IMR-90 (cell line): Measurements from ENCODE around the gene HMGCLL1. TPM values are rescaled to one million over a fixed set of nuclear protein-coding genes. Genes with fewer than 3 reads are reported as not detected.

ENCODE experiments used
- ATAC-seq: fragments of 200-7000 bp; cut with Tn5 transposase; 2 replicates; pipeline ENCODE4 v1.9.1; 2020; ENCODE audit warnings: low read depth, mild to moderate bottlenecking, moderate library complexity
- BruUV-seq: library from RNA; stranded (reverse); fragments of 400-500 nt; replicated peaks from 2 replicates; lab custom pipeline; 2021; lab: Mats Ljungman, UMichigan
- CTCF ChIA-PET: fragments of 300-600 bp; formaldehyde crosslinking; extraction: SDS; loops from one replicate; lab custom pipeline; 2021; ENCODE audit warnings: antibody characterized with exemption; lab: Yijun Ruan, JAX
- POLR2A ChIA-PET: fragments of 300-600 bp; sonication (Branson Sonifier 250); formaldehyde crosslinking; loops from one replicate; lab custom pipeline; 2022; ENCODE audit warnings: antibody characterized with exemption; ENCODE audit not compliant: unreplicated experiment; lab: Charles Lee
- DNase-seq: peaks from one replicate; pipeline ENCODE4 v3.0.0; 2013
- H2AFZ ChIP-seq: replicated peaks from 2 replicates; pipeline ENCODE3; 2013; ENCODE audit warnings: low read length, mild to moderate bottlenecking; ENCODE audit not compliant: poor library complexity
- H2AK5ac ChIP-seq: 2 replicates; pipeline ENCODE4 v1.6.1; 2013; ENCODE audit warnings: low read depth, low read length, inconsistent platforms
- H2AK9ac ChIP-seq: replicated peaks from 2 replicates; pipeline ENCODE3; 2013; ENCODE audit warnings: mild to moderate bottlenecking, low read depth, low read length, moderate library complexity; ENCODE audit not compliant: poor library complexity
- H2BK120ac ChIP-seq: 2 replicates; pipeline ENCODE4 v1.6.1; 2013; ENCODE audit warnings: low read depth, low read length, inconsistent platforms
- H2BK15ac ChIP-seq: 3 replicates; pipeline ENCODE4 v1.6.1; 2013; ENCODE audit warnings: low read depth, low read length, inconsistent platforms
- H2BK20ac ChIP-seq: 2 replicates; pipeline ENCODE4 v1.6.1; 2013; ENCODE audit warnings: low read depth, mild to moderate bottlenecking, inconsistent platforms, low read length, moderate library complexity
- H2BK5ac ChIP-seq: 2 replicates; pipeline ENCODE4 v1.6.1; 2013; ENCODE audit warnings: mild to moderate bottlenecking, low read depth, low read length, inconsistent platforms; ENCODE audit not compliant: poor library complexity, severe bottlenecking
- H3K14ac ChIP-seq: replicated peaks from 2 replicates; pipeline ENCODE4 v1.6.1; 2013; ENCODE audit warnings: low read depth, low read length, inconsistent platforms
- H3K18ac ChIP-seq: 2 replicates; pipeline ENCODE4 v1.6.1; 2013; ENCODE audit warnings: low read depth, low read length, control low read depth
- H3K23ac ChIP-seq: 2 replicates; pipeline ENCODE4 v1.6.1; 2013; ENCODE audit warnings: low read depth, low read length, inconsistent platforms
- H3K27ac ChIP-seq: 2 replicates; pipeline ENCODE4 v1.5.1; 2013; ENCODE audit warnings: mild to moderate bottlenecking, control low read depth, low read length; ENCODE audit not compliant: insufficient read depth
- H3K27me3 ChIP-seq: 2 replicates; pipeline ENCODE4 v1.6.1; 2013; ENCODE audit warnings: low read length; ENCODE audit not compliant: control insufficient read depth, insufficient read depth
- H3K36me3 ChIP-seq: 2 replicates; pipeline ENCODE4 v1.6.1; 2013; ENCODE audit warnings: low read length, mixed read lengths; ENCODE audit not compliant: control insufficient read depth, insufficient read depth
- H3K4ac ChIP-seq: 2 replicates; pipeline ENCODE4 v1.6.1; 2013; ENCODE audit warnings: low read depth, low read length, inconsistent platforms
- H3K4me1 ChIP-seq: 2 replicates; pipeline ENCODE4 v1.6.1; 2013; ENCODE audit warnings: low read length, mixed read lengths; ENCODE audit not compliant: control insufficient read depth, insufficient read depth
- H3K4me2 ChIP-seq: 2 replicates; pipeline ENCODE4 v1.6.1; 2013; ENCODE audit warnings: low read depth, mild to moderate bottlenecking, control low read depth, low read length, moderate library complexity
- H3K4me3 ChIP-seq: 2 replicates; pipeline ENCODE4 v1.5.1; 2013; ENCODE audit warnings: low read depth, mild to moderate bottlenecking, control low read depth, low read length, moderate library complexity; ENCODE audit not compliant: insufficient read depth
- H3K56ac ChIP-seq: 2 replicates; pipeline ENCODE4 v1.6.1; 2013; ENCODE audit warnings: low read length, inconsistent platforms; ENCODE audit not compliant: insufficient read depth; ENCODE audit errors: extremely low read depth
- H3K79me1 ChIP-seq, 2 experiments: 2 replicates each; pipeline ENCODE4 v1.6.1; 2013; ENCODE audit warnings: low read length in 2 of 2, inconsistent platforms in 1 of 2, low read depth in 1 of 2
- H3K9ac ChIP-seq: 2 replicates; pipeline ENCODE4 v1.6.1; 2013; ENCODE audit warnings: low read depth, low read length, control low read depth
- H3K9me1 ChIP-seq: 2 replicates; pipeline ENCODE4 v1.6.1; 2013; ENCODE audit warnings: low read length, inconsistent platforms; ENCODE audit not compliant: insufficient read depth
- H3K9me3 ChIP-seq: 2 replicates; pipeline ENCODE4 v1.6.1; 2013; ENCODE audit warnings: low read length; ENCODE audit not compliant: control insufficient read depth, insufficient read depth
- H4K20me1 ChIP-seq: 2 replicates; pipeline ENCODE4 v1.6.1; 2013; ENCODE audit warnings: low read length, inconsistent platforms; ENCODE audit not compliant: insufficient read depth
- H4K5ac ChIP-seq: 2 replicates; pipeline ENCODE4 v1.6.1; 2013; ENCODE audit warnings: mild to moderate bottlenecking, low read depth, low read length, control low read depth
- H4K8ac ChIP-seq, 2 experiments: 2 replicates each; pipeline ENCODE4 v1.6.1; 2013; ENCODE audit warnings: low read depth in 2 of 2, low read length in 2 of 2, control low read depth in 1 of 2, inconsistent platforms in 1 of 2
- H4K91ac ChIP-seq: 2 replicates; pipeline ENCODE4 v1.6.1; 2013; ENCODE audit warnings: low read depth, low read length, inconsistent platforms; ENCODE audit not compliant: insufficient read depth
- BHLHE40 ChIP-seq: fragments of 150-350 bp; IDR thresholded peaks from 2 replicates; pipeline ENCODE4 v1.6.1; 2016; ENCODE audit warnings: mild to moderate bottlenecking, low read depth, low read length
- CTCF ChIP-seq: conservative IDR thresholded peaks from 2 replicates; pipeline ENCODE4 v1.5.1; 2012; ENCODE audit warnings: mild to moderate bottlenecking, low read depth, low read length, improper control_type of control experiment
- POLR2A ChIP-seq: IDR thresholded peaks from 2 replicates; pipeline ENCODE4 v1.6.1; 2012; ENCODE audit warnings: mild to moderate bottlenecking, low read depth, low read length
- USF2 ChIP-seq: fragments of 150-350 bp; IDR thresholded peaks from 2 replicates; pipeline ENCODE4 v1.6.1; 2017; ENCODE audit warnings: mild to moderate bottlenecking, antibody characterized with exemption, low read length, low read depth
- WGBS, 2 experiments: methylation state at CpG; one replicate each; pipeline versions ENCODE4 v1.1.5 to v1.1.7; 2013; ENCODE audit warnings: missing lambda C conversion rate in 2 of 2; ENCODE audit not compliant: insufficient read length in 1 of 2; ENCODE audit errors: extremely low coverage in 2 of 2; 5-methylcytosine and 5-hydroxymethylcytosine counted together
- dilution Hi-C: fragments of 300-500 bp; cut with HindIII; formaldehyde crosslinking; loops from one replicate; pipeline ENCODE4 v1.14.3; 2018; ENCODE audit warnings: low sequenced_read_pairs; ENCODE audit not compliant: unreplicated experiment
- in situ Hi-C: fragments of 300-500 bp; cut with MboI; formaldehyde crosslinking; loops from 3 replicates; pipeline ENCODE4 v1.14.3; 2019; ENCODE audit warnings: low sequenced_read_pairs, inconsistent platforms, mixed read lengths
- intact Hi-C: fragments of 100-400 bp; cut with micrococcal nuclease; formaldehyde crosslinking; loops from 2 replicates; pipeline ENCODE4 v1.10.0; 2022
- polyA plus RNA-seq, 3 experiments: library from polyadenylated mRNA; depleted of rRNA; stranded (reverse); fragments of >200 nt; gene quantifications; 2 replicates each; pipeline ENCODE4 v1.2.3, GENCODE V29; 2012; ENCODE audit warnings: low replicate concordance in 1 of 3
- total RNA-seq: library from RNA; depleted of rRNA; stranded (reverse); fragments of >200 nt; gene quantifications from 2 replicates; pipeline ENCODE4 v1.2.3, GENCODE V29; 2012

HMGCLL1 gene
- total and polyA plus RNA-seq, 2 of the 4 experiments (the other 2 are of a cell fraction): 0.03 TPM; not detected in 1

GRCh38 chr6:55601120-55601519 lies 22.1 kb upstream of the HMGCLL1 start:
- in situ Hi-C loops: no loop called here
- BruUV-seq: no TSS peak

More at GRCh38 chr6:55601120-55601519, 22.1 kb upstream of the HMGCLL1 start:
- no peak overlapping the region for H2AFZ ChIP-seq
- no peak overlapping the region for H4K5ac ChIP-seq
- WGBS, 2 experiments: 92% methylated on average over 2 of the region's 2 CpGs; no CpG with 5 or more reads in 1 of the 2 experiments
- H3K27me3 ChIP-seq: no peaks in the 10 kb centered on the region
- ATAC-seq: no peak
- no peak overlapping the region for H2BK20ac ChIP-seq
- H3K14ac ChIP-seq: no peak overlapping the region
- H3K18ac ChIP-seq: no peak overlapping the region
- H3K9me3 ChIP-seq: no peaks in the 10 kb centered on the region
- H3K56ac ChIP-seq: no peak overlapping the region
- TF ChIP-seq CTCF (no peak), USF2 (no peak), POLR2A (no peak), BHLHE40 (no peak)
- no peak overlapping the region for H2BK5ac ChIP-seq
- no peak overlapping the region for H4K8ac ChIP-seq
- no peak overlapping the region for H2AK5ac ChIP-seq
- ChIA-PET CTCF (no interaction called here), POLR2A (no interaction called here)
- H3K4me2 ChIP-seq: no peak overlapping the region
- no peak overlapping the region for H2BK120ac ChIP-seq
- no peak overlapping the region for H3K23ac ChIP-seq
- dilution Hi-C loops: no loop called here
- H4K20me1 ChIP-seq: no peaks in the 10 kb centered on the region
- no peak for DNase-seq
- H3K4ac ChIP-seq: no peak overlapping the region
- H3K27ac ChIP-seq: no peak overlapping the region
- H3K9ac ChIP-seq: no peak overlapping the region
- no peaks in the 10 kb centered on the region for H3K36me3 ChIP-seq
- no peak overlapping the region for H2AK9ac ChIP-seq
- H3K4me1 ChIP-seq: no peaks in the 10 kb centered on the region; the same call in 1 of the 2 replicates
- H3K4me3 ChIP-seq: no peak overlapping the region
- H3K79me1 ChIP-seq: no peaks in the 10 kb centered on the region
- H2BK15ac ChIP-seq: no peak overlapping the region
- intact Hi-C loops: loop anchor here (5.0 kb wide), 1 partner anchor 341 kb away; no protein-coding TSS in a partner anchor
- no peak overlapping the region for H4K91ac ChIP-seq
- no peaks in the 10 kb centered on the region for H3K9me1 ChIP-seq
